ENCODE results near the gene JADE1. TPM values are rescaled to one million over a fixed set of nuclear protein-coding genes. Genes with fewer than 3 reads are reported as not detected.

The JADE1 gene
- polyA plus RNA-seq, 4 donors = 42.1 to 49.0 (median 47.0) TPM

DNA sequence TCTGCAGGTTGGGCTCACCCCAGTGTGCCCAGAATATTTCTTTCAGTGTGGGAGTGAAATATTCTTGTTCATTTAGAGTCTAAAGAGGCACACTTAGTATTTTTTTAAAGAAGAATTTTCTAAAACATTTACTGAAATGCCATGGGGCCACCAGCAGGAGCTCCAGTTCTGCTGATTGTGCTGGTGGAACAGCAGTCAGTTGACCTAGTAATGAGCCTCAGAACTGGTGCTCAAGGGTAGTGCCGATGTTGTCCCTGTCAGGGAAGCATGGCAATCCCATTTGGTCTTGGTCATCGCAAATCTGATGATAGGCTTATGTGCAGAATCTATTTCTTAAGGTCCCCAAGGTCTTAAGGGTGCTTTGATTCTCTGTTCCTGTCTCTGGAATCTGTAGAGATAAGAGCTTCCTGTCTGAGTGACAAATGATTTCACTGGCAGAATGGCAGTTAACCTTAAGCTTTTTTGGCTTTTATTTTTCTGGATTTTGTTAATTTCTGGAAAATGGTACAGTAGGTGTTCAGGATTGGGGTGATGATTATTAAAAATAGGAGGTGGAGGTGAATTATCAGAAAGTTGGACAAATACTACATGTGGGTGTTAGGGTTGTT is 31.3 kb downstream of the JADE1 start:
- no peak for DNase-seq (ENCODE audit: low read depth in 4 of 4, low spot score in 3 of 4)

GRCh38 chr4:128841402-128841801 is 31.9 kb downstream of the JADE1 start:
- no peak for DNase-seq (ENCODE audit: low read depth in 4 of 4, low spot score in 3 of 4)

- no peak for DNase-seq (ENCODE audit: low read depth in 4 of 4, low spot score in 3 of 4)
These were observed 35.4 kb downstream of the JADE1 start for GRCh38 chr4:128844931-128845330.

DNA sequence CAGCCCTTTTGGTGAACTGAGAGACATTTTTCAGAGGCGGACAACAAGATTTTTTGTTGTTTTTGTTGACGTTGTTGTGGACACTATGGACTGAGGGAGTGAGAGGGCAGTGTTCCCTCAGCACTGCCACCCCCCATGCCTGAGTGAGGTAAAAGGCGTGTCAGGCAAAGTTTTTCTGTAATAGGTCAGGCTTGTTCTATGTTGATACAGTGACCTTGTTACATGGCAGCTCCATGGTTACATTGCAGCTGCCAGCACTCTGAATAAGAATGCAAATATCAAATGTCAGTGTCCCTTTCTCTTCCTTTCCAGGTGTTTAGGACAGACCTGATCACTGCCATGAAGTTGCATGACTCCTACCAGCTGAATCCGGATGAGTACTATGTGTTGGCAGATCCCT is 36.6 kb downstream of the JADE1 start:
- DNase-seq (ENCODE audit: low read depth in 4 of 4, low spot score in 3 of 4) = no peak

- no peak for DNase-seq (ENCODE audit: low read depth in 4 of 4, low spot score in 3 of 4)
These were observed 37.7 kb downstream of the JADE1 start for GRCh38 chr4:128847082-128847724.

DNA sequence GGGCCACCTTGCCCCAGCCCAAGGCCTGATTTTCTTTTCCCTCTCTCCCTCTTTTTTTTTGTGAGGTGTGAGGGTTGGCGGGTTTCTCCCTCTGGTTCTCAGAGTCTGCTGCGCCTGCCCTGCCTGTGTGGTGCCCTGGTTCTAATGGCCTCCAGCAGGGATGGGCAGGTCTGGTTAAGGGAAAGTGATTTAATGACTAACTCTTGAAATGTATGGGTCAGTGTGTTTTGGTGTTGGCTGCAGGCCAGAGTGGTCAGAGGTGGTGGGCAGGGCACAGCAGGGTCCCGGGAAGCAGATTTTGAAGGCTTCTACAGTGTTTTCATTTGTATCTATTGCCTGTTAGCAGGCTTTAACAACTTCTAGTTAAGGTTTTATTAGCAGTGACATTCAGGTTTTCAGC is 39.0 kb downstream of the JADE1 start:
- DNase-seq (ENCODE audit: low read depth in 4 of 4, low spot score in 3 of 4) = no peak

DNA sequence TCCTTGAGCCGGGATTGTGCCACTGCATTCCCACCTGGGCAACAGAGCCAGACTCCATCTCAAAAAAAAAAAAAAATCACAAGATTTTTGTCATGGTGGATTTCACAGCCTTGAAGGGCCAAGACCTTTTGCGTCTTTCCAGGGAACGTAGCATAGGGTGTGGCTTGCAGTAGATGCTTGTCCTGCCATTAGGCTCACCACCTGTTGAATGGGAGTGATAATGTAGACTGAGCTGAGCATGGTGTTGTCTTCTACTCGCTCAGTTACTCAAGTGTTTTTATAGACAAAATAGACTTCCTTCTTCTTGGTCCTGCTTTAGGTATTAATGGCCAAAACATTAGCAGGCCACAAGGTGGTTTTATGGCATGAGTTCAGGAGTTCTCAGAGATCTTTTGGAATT is 40.8 kb downstream of the JADE1 start:
- no peak for DNase-seq (ENCODE audit: low read depth in 4 of 4, low spot score in 3 of 4)

DNA sequence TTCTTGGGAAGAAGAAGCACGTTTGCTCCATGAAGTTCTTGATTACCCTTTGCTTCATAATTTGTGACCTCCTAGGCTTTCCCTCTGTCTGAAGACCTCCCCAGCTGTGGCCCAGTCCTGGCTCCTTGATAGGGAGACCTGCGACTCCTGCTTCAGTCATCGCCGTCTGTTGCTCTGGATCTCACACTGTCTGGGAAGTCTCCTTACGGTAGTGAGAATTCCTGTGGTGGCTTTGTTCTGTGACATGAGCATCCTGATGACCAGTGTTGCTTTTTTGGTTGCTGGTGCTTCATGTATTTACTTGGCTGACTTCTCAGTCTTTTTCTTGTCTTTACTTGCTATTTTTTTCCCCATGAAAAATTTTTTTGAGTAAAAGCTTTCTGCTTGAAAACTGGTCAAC is 44.2 kb downstream of the JADE1 start:
- no peak for DNase-seq (ENCODE audit: low read depth in 4 of 4, low spot score in 3 of 4)

DNA sequence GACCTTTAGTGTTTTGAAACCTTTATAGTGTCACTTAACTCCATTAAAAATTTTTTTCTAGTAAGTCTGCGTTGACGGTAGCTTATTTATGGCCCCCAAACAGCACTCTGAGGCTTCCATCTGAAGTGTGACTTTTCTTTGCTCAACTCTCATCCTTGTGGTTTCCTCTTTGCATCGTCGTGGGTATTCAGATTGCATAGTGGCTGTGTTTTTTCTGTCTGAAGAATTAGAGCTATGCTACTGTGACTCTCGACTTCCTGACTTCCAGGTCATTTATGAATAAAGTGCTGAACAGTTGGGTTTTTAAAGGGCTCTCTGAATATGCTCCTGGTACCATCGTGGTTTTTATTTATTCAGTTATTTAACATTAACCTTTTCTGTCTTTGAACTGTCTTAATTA is 44.9 kb downstream of the JADE1 start:
- no peak for DNase-seq (ENCODE audit: low read depth in 4 of 4, low spot score in 3 of 4)

GRCh38 chr4:128855621-128856020 is 46.1 kb downstream of the JADE1 start:
- no peak for DNase-seq (ENCODE audit: low read depth in 4 of 4, low spot score in 3 of 4)

- no peak for DNase-seq (ENCODE audit: low read depth in 4 of 4, low spot score in 3 of 4)
These were observed 46.7 kb downstream of the JADE1 start for GRCh38 chr4:128856246-128856645.

GRCh38 chr4:128858879-128859671 is 49.6 kb downstream of the JADE1 start:
- DNase-seq (ENCODE audit: low read depth in 4 of 4, low spot score in 3 of 4) = no peak

DNA sequence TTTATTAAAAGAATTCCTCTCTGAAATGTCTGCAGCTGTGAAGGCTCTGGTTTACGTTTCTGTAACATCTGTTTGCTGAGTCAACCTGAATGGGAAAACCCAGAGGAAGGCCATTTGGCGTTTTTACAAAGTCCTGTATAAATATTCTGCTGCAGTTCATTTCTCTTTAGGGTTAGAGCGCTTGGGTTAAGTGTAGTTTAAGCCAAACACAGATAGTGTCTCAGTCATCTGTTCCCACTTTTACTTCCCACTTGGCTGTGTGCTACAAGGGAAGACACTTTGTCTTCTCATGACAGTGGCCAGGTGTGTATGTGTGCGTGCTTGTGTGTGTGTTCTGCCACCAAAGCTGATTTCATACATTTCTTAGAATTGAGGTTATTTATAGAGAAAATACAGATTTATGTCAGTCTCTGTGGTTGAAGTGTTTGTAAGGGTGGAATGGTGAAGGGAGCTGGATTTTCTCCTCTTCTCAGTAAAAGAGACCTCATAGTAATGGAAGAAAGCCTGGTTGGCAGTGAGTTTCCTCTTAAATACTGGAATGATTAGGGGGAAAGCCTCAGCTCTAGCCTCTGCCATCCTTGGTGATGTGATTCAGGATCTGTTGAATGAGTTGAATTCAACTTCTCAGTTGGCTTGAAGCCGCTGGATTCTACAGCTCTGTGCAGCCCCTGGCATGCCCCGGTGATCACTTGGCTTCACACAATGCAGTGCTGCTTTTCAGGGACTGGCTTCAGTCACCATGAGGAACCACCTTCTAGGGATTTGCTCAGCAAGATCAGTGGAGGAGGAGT is 50.6 kb downstream of the JADE1 start:
- DNase-seq (ENCODE audit: low read depth in 4 of 4, low spot score in 3 of 4) = peak in 1 of 4 donors; percentile 14

DNA sequence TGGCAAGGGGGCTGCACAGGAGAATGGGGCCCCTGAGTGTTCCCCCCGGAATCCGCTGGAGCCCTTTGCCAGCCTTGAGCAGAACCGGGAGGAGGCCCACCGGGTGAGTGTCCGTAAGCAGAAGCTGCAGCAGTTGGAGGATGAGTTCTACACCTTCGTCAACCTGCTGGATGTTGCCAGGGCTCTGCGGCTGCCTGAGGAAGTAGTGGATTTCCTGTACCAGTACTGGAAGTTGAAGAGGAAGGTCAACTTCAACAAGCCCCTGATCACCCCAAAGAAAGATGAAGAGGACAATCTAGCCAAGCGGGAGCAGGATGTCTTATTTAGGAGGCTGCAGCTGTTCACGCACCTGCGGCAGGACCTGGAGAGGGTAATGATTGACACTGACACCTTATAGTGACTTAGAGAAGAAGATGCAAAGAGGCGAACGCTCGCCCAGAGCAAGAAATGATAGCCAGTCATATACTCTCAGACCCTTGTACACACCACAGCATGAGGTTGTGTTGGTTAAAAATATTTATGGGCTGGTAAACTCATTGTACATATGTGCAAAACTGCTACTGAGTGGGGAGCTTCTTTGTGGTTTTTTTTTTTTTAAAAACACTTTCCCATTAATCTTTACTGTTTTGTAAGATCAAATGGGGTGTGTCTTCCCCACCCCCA is 52.5 kb downstream of the JADE1 start:
- no peak for DNase-seq (ENCODE audit: low read depth in 4 of 4, low spot score in 3 of 4)

DNA sequence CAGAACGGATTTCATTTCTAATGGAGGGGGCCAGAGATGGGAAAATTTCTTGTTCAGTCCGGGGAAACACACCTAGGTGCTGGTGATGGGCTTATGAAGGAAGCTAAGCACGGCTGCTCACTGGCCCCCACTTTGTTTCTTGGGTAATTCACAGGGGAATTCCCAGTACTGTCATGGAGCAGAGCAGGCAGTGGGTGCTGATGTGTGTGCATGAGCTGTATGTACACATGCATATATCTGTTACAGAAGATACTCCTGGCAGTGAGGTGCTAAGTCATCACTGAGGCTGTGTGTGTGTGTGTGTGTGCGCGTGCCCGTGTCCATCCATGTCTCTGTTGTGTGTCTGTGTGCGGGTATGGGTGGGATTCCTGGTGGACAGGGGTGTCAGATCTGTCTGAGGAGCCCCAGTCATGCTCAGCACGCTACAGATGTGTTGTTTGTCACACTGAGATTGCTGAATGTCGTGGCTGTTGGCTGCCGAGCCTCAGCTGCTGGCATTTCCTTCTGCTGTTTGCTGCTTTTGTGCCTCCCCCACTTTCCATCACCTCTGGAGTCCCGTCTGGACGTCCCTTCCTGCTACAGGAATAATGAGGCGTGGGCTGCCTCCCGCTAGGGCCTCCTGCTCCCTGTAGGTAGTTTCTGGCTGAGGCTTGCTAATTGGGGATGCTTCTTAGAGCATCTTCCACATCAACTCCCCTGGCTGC is 53.3 kb downstream of the JADE1 start:
- no peak for DNase-seq (ENCODE audit: low read depth in 4 of 4, low spot score in 3 of 4)

- DNase-seq (ENCODE audit: low read depth in 4 of 4, low spot score in 3 of 4) = peak; percentile 74 to 75 (median 75)
These were observed 54.0 kb downstream of the JADE1 start for GRCh38 chr4:128863312-128864075.

GRCh38 chr4:128865132-128865531 is 55.6 kb downstream of the JADE1 start:
- no peak for DNase-seq (ENCODE audit: low read depth in 4 of 4, low spot score in 3 of 4)

DNA sequence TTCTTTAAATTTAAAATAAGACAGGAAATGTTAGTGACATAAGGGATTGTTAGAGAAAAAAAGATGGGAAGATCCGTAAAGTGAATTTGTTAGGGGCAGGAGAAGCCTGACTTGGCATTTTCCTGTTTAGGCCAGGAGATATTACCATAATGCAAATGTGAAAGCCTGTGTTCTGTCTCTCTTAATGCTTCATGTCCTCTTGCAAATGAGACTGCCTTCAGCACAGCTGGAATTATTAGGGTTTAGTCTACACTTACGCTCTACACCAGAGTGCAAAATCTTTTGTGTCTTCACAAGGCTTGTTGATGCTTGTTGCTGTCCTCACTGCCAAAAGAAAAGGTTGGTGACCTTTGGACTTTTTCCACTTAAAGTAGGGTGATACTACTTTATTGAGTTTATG is 56.8 kb downstream of the JADE1 start:
- no peak for DNase-seq (ENCODE audit: low read depth in 4 of 4, low spot score in 3 of 4)

GRCh38 chr4:128866691-128867090 is 57.2 kb downstream of the JADE1 start:
- no peak for DNase-seq (ENCODE audit: low read depth in 4 of 4, low spot score in 3 of 4)

Measured in right renal pelvis (tissue), 4 donors.